Pons (tissue), 1 donor: ENCODE results near the gene BABAM2.
"Not testable (repeated sequence)": the region's sequence is repeated elsewhere in the genome, so short reads cannot be mapped to it uniquely, and the experiment has no call there.

Experiments
- DNase-seq: peaks from one replicate; pipeline ENCODE4 v3.0.0-alpha.2; 2016; ENCODE audit warnings: low spot score

BABAM2 gene

DNA sequence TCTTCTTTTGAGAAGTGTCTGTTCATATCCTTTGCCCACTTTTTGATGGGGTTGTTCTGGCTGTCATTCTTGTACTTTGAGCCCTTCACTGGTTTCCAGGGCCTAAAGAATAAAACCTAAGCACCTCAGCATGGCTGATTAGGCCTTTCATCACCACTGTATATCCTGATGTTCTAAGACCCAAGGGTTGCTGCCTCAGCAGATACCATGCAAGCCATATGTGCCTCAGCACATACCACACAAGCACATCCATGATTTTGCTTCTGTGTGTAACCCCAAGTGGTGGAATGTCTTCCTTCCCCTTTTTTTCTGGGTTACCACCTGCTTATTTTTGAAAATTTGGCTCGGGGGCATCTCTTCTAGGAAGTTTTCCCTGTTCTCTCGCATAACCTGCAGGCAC, 11.7 kb upstream of the BABAM2 start:
- DNase-seq: no peak

GRCh38 chr2:27881815-27882583, 8.5 kb upstream of the BABAM2 start:
- DNase-seq: not testable (repeated sequence)

GRCh38 chr2:27882584-27882922, 8.0 kb upstream of the BABAM2 start:
- DNase-seq: not testable (repeated sequence)

GRCh38 chr2:27884601-27885000, 5.9 kb upstream of the BABAM2 start:
- DNase-seq: no peak

DNA sequence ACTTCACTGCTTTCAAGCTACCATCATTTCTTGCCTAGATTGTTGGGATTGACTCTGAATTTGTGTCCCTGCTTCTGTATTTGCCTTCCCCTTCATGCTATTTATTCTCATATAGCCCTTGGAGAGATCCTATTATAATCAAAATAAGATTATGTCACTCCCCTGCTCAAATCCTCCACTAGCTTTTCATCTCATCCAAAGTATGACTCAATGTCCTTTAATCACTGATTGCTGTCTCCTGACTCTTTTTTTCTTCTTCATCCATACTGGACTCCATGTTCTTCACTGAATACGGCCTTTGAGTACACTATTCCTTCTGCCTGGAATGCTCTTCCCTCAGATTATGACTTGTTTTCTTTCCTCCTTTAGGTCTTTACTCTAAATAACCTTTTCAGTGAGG, 5.3 kb upstream of the BABAM2 start:
- no peak for DNase-seq

DNA sequence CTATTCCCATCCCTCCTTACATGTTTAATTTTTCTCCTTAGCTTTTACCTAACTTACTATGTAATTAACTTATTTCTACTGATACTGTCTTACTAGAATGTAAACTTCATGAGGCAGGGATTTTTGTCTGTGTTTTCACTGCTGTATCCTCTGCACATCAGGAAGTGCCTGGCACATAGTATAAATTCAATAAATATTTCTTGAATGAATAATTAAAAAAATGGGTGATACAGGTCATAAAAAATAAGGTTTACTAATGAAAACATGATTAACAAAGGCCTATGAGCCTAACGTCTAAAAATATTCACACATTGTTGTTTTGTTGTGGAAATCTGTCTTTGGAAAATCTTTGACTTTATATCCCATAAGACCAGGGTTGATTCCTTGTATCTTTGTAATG, 4.9 kb upstream of the BABAM2 start:
- no peak for DNase-seq

- no peak for DNase-seq
These were observed 4.2 kb upstream of the BABAM2 start for GRCh38 chr2:27886322-27886721.

DNA sequence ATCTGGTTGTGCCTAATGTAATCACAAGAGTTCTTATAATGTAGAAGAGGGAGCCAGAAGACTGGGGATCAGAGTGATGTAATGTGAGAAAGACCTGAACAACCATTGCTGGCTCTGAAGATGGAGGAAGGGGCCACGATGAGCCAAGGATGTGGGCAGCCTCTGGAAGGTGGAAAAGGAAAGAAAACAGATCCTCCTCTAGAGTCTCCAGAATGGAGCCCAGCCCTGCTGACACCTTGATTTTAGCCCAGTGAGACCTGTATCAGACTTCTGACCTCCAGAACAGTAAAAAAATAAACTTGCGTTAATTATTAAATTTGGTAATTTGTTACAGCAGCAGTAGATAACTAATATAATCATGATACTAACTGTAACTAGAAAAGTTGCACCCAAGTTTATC, 3.4 kb upstream of the BABAM2 start:
- no peak for DNase-seq

DNA sequence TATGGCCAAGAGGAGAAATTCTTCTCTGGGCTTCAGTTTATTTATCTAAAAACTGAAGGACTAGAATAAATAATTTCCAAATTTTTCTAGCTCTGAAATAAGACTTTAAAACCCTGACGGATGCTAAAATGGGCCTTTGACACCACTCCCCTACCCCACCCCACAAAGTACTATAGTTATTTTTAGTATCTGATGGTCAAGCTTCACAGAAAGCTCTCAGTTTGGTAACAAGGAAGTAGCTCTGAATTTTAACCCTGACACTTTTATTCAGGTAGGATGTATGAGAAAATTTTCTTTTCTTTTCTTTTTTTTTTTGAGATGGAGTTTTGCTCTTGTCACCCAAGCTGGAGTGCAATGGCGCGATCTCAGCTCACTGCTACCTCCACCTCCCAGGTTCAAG, 2.7 kb upstream of the BABAM2 start:
- no peak for DNase-seq

- DNase-seq: no peak
These were observed 1.7 kb upstream of the BABAM2 start for GRCh38 chr2:27888790-27889189.

GRCh38 chr2:27889774-27890145, 769 bp upstream of the BABAM2 start:
- DNase-seq: peak; percentile 11

- peak; percentile 78 for DNase-seq
These were observed 569 bp downstream of the BABAM2 start for GRCh38 chr2:27890924-27891672.

GRCh38 chr2:27891673-27892105, 1.2 kb downstream of the BABAM2 start:
- no peak for DNase-seq

- DNase-seq: no peak
These were observed 2.5 kb downstream of the BABAM2 start for GRCh38 chr2:27893006-27893405.

DNA sequence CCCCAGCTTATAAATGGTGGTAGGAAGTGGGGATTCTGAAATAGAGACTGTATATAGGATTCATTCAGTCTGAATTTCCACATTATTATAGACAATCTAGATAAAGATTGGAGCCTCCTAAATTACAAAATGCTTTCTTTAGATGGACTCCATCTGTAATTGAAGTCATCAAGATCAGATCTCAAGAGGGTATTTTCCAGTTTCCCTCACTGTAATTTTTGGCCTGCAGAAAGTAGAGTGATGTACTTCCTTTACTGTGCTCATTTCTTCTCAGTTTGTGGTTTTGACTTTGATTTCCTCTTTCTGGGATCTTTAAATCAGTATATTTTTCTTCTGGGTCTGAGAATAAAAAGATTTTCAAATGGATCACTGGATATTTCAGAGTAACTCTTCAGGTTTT, 7.2 kb downstream of the BABAM2 start:
- DNase-seq: peak; percentile 43

GRCh38 chr2:27901234-27901633, 10.7 kb downstream of the BABAM2 start:
- DNase-seq: no peak

DNA sequence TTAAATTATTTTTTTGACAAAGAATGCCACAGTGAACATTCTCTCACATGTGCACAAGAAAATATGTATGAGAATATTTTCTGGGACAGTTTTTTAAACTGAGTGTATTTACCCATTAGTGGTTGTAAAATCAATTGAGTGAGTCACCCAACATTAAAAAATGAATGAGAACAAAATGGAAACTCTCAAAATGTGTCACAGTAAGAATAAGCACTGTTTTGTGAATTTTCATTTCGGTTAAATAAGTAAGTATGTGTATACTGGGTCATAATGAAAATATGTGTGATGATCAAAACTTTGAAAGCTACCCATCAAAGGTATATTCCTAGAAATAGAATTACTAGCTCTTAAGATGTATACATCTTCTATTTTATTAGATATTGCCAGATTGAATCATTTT, 11.6 kb downstream of the BABAM2 start:
- DNase-seq: no peak

DNA sequence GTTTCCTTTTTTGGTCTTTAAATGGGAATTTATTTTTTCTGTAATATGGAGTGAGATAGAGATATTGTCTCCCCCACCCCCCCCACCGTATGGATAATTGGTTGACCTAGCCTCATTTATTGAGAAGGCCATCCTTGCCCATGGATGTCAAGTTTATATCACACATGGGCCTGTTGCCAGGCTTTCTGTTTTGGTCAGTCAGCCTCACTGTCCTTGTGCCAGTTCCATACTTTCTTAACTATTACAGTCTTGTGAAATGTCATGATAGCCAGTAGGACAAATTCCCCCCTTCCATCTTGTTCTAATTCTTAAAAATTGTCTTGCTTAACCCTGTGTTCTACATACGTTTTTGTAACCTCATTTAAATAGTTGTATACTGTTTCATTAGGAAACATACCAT, 12.5 kb downstream of the BABAM2 start:
- DNase-seq: no peak

DNA sequence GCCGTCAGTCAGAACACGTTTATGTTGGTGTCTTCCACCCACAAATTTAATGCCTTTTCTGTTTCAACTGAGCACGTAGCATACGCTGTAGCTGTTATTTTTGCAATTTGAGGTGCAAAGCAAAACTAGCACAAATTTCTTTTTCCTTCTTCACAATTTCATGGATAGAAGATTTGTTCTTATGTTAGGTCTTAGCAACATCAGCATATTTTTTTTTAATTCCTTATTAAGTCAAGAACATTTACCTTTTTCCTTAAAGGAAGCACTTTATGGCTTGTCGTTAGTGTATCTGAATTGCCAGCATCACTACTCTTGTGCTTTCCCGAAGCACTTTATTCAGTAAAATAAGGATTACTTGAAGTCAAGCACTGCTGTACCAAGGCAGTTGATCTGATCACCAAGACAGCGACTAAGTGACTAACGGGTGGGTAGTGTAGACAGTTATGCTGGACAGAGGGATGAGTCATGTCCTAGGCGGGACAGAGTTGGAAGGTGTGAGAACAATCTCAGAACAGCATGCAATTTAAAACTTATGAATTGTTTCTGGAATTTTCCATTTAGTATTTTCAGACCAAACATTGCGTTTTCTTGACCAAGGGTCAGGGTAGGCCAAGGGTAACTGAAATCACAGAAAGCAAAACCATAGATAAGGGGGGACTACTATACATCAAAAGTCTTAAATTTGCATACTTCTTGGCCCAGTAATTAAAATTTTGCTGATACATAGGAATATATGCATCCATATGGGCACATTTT, 13.3 kb downstream of the BABAM2 start:
- no peak for DNase-seq

DNA sequence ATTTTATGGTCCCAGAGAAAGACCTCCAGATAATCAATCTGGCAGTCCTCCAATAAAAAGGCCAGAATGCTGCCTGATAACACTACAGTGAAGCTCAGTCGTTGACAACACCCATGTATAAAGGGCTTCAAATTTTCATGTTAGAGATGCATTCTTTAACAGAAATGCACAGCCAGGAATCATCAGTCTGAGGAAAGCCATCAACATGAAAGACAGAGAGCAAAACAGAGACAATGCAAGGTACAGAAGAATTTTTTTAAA, 13.8 kb downstream of the BABAM2 start:
- DNase-seq: no peak

GRCh38 chr2:27906074-27906473, 15.5 kb downstream of the BABAM2 start:
- DNase-seq: no peak

- DNase-seq: no peak
These were observed 17.0 kb downstream of the BABAM2 start for GRCh38 chr2:27907547-27907946.

DNA sequence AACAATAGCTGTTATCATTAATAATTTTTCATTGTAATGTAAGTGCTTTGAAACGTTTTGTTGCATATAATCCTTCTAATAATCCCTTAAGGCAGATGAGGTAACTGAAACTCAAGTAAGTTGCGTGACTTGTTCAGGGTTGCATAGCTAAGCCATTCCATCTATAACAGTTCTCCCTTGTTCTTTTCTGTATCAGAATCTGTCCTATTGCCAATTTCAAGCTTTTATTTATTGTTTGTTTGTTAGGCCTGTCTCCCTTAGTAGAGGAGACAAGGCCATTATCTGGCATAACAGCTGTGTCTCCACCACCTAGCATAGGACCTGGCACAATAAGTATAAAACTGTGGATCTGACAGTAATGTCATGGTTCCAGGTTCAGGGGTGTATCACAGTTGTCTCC, 19.4 kb downstream of the BABAM2 start:
- DNase-seq: peak; percentile 49
